Ovary (tissue), 3 donors: Measurements from ENCODE around the gene R3HDM2.

Experiments used
- EP300 ChIP-seq: sonication (generic); formaldehyde crosslinking; IDR thresholded peaks from one replicate; pipeline ENCODE4 v1.6.1; 2017; ENCODE audit warnings: antibody characterized with exemption
- POLR2A ChIP-seq: fragments of 450-650 bp; IDR thresholded peaks from one replicate; pipeline ENCODE4 v1.6.1; 2017; ENCODE audit warnings: antibody characterized with exemption, mild to moderate bottlenecking, moderate library complexity
- TF ChIP-seq, protein P1 (sequence below), 3 donors: fragments of 450-650 bp in 2 of 3; fragments of 200-600 bp in 1 of 3; IDR thresholded peaks; one replicate each; pipeline versions ENCODE4 v1.5.1 to v1.8.0; 2016 to 2022; ENCODE audit warnings: antibody characterized with exemption in 3 of 3, mild to moderate bottlenecking in 1 of 3
- donor health status: DM: no; HTN: no; CAD: no.

DNA sequence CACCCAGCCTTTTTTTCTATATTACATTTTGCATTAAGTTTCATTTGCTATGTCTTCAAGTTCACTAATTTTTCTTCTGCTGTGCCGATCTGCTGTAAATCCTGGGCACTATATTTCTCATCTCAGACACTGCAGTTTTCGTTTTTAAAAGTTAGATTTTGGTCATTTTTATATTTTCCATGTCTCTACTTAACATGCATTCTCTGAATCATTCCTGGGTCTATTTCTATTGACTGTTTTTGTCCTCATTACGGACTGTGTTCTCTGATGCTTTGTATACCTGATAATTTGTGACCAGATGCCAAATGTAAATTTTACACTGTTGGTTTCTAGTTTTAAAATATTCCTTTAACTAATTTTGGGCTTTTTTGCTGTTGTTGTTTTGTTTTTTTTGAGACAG lies 64.5 kb downstream of the R3HDM2 start:
- TF ChIP-seq, protein P1, sequence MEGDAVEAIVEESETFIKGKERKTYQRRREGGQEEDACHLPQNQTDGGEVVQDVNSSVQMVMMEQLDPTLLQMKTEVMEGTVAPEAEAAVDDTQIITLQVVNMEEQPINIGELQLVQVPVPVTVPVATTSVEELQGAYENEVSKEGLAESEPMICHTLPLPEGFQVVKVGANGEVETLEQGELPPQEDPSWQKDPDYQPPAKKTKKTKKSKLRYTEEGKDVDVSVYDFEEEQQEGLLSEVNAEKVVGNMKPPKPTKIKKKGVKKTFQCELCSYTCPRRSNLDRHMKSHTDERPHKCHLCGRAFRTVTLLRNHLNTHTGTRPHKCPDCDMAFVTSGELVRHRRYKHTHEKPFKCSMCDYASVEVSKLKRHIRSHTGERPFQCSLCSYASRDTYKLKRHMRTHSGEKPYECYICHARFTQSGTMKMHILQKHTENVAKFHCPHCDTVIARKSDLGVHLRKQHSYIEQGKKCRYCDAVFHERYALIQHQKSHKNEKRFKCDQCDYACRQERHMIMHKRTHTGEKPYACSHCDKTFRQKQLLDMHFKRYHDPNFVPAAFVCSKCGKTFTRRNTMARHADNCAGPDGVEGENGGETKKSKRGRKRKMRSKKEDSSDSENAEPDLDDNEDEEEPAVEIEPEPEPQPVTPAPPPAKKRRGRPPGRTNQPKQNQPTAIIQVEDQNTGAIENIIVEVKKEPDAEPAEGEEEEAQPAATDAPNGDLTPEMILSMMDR (IDR thresholded peaks at IDR 0.05) = no peak
- TF ChIP-seq POLR2A = no peak
- no peak for TF ChIP-seq EP300
